Glomerular endothelial cell (primary cell): Measurements from ENCODE around the gene GLIS1. TPM values are rescaled to one million over a fixed set of nuclear protein-coding genes. Genes with fewer than 3 reads are reported as not detected.

Experiments used
- DNase-seq: peaks from one replicate; pipeline ENCODE4 v3.0.0-alpha.2; 2011; ENCODE audit warnings: low read depth, low spot score; ENCODE audit errors: extremely low read depth
- total RNA-seq: library from RNA; depleted of rRNA; stranded (reverse); fragments of >200 nt; gene quantifications from 2 replicates; pipeline ENCODE4 v1.2.3, GENCODE V29; 2015

Gene GLIS1
- total RNA-seq, 1 donor from 2014 or later: 1.6 TPM

- no peak for DNase-seq
Measured at GRCh38 chr1:53600561-53600960, 138.4 kb downstream of the GLIS1 start.

GRCh38 chr1:53600001-53600400 lies 139.0 kb downstream of the GLIS1 start:
- no peak for DNase-seq

- DNase-seq: no peak
Measured at GRCh38 chr1:53599481-53599880, 139.5 kb downstream of the GLIS1 start.

GRCh38 chr1:53598966-53599365 lies 140.0 kb downstream of the GLIS1 start:
- no peak for DNase-seq

- no peak for DNase-seq
Measured at GRCh38 chr1:53595906-53596305, 143.1 kb downstream of the GLIS1 start.

GRCh38 chr1:53594391-53595180 lies 144.4 kb downstream of the GLIS1 start:
- no peak for DNase-seq

- DNase-seq: no peak
Measured at GRCh38 chr1:53593758-53594380, 145.1 kb downstream of the GLIS1 start.

- no peak for DNase-seq
Measured at GRCh38 chr1:53592985-53593757, 145.8 kb downstream of the GLIS1 start.

- DNase-seq: no peak
Measured at GRCh38 chr1:53592521-53592982, 146.4 kb downstream of the GLIS1 start.

GRCh38 chr1:53591924-53592323 lies 147.0 kb downstream of the GLIS1 start:
- no peak for DNase-seq

- DNase-seq: no peak
Measured at GRCh38 chr1:53590531-53591515, 148.1 kb downstream of the GLIS1 start.

GRCh38 chr1:53590104-53590503 lies 148.9 kb downstream of the GLIS1 start:
- DNase-seq: no peak

GRCh38 chr1:53589043-53589887 lies 149.7 kb downstream of the GLIS1 start:
- DNase-seq: no peak

GRCh38 chr1:53588053-53588779 lies 150.7 kb downstream of the GLIS1 start:
- no peak for DNase-seq

GRCh38 chr1:53587252-53587988 lies 151.5 kb downstream of the GLIS1 start:
- DNase-seq: no peak

- DNase-seq: no peak
Measured at GRCh38 chr1:53586765-53587164, 152.2 kb downstream of the GLIS1 start.

- no peak for DNase-seq
Measured at GRCh38 chr1:53585565-53585964, 153.4 kb downstream of the GLIS1 start.

- no peak for DNase-seq
Measured at GRCh38 chr1:53585129-53585528, 153.8 kb downstream of the GLIS1 start.
